Erythroblast (primary cell): ENCODE measurements around the gene C22orf15.

ENCODE experiments used
- DNase-seq, 2 experiments: peaks; one replicate each; lab custom pipeline; 2025; lab: John Stamatoyannopoulos, UW
- GATA1 ChIP-seq: IDR thresholded peaks from 2 replicates; pipeline ENCODE4 v1.6.1; 2011; ENCODE audit warnings: low read depth, mild to moderate bottlenecking, control low read depth, low read length, moderate library complexity
- POLR2A ChIP-seq: IDR thresholded peaks from 2 replicates; pipeline ENCODE4 v1.6.1; 2011; ENCODE audit warnings: mild to moderate bottlenecking, low read length

C22orf15 gene

GRCh38 chr22:23796461-23796860 is 33.7 kb downstream of the C22orf15 start:
- TF ChIP-seq POLR2A: no peak
- no peak for TF ChIP-seq GATA1
- no peak for DNase-seq

GRCh38 chr22:23800297-23801237 is 37.8 kb downstream of the C22orf15 start:
- TF ChIP-seq POLR2A (no peak), GATA1 (no peak)
- no peak for DNase-seq

DNA sequence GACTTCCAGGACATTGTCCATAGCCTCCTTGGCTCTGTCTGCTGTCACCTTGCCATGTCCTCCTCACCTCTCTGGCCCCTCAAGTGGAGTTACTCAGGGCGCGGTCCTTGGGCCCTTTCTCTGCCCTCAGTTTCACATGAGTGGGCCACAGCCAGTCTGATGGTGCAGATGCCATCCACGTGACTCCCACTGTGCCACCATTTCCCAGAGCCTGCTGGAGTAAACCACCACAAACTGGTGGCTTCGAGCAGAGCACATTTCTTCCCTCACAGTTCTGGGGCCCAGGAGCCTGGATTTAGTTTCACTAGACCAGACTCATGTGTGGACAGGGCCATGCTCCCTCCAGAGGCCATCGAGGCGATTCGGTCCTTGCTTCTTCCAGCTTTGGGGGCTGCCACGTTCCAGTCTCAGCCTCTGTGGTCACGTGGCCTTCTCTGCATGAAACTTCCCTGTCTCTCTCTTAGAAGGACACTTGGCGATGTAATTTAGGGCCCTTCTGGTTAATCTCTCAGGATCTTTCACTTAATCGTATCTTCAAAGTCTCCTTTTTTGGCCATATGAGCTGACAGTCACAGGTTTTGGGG is 38.5 kb downstream of the C22orf15 start:
- DNase-seq: no peak
- TF ChIP-seq POLR2A (no peak), GATA1 (no peak)

- TF ChIP-seq GATA1 (no peak), POLR2A (no peak)
- DNase-seq: no peak
Measured at GRCh38 chr22:23801886-23802377, 39.1 kb downstream of the C22orf15 start.

GRCh38 chr22:23803001-23803819 is 40.4 kb downstream of the C22orf15 start:
- TF ChIP-seq GATA1 (no peak), POLR2A (no peak)
- DNase-seq: no peak

DNA sequence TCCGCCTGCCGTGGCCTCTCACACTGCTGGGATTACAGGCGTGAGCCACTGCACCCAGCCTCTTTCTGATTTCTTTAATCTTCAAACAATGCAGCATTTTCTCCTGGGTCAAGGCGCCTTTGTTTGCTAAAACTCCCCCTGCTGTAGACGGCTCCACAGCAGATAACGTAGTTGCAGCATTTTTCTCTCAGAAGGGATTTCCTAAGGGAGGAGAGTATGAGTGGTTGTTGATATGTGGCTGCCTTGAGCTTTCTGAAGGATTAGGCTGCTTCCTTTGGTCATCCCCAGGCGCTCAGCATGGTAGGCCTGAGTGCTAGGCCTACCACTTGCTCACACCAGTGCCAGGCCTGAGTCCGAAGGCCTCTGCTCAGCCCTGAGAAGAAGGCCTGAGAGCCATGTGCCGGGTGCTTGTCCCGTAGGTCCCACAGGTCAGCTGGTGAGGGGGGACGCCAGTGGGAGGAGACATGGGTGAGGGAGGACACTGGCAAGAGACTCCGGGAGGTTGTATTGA is 42.0 kb downstream of the C22orf15 start:
- DNase-seq: no peak
- TF ChIP-seq GATA1 (no peak), POLR2A (no peak)

DNA sequence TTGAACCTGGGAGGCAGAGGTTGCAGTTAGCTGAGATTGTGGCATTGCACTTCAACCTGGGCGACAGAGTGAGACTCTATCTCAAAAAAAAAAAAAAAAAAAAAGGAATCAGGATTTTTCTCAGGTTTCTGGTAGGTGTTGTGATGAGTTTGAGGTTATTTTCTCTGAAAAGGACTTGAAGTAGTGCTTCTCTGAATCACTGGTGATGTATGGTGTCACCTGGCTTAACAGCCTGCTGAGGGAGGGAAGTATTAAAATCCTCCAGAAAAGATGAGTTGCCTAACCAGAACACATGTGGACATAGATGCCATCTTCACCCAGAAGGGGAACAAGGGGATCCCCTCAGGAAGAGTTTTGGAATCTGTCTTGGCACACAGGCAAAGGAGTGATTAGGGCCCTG is 44.0 kb downstream of the C22orf15 start:
- no peak for TF ChIP-seq POLR2A
- DNase-seq: no peak

DNA sequence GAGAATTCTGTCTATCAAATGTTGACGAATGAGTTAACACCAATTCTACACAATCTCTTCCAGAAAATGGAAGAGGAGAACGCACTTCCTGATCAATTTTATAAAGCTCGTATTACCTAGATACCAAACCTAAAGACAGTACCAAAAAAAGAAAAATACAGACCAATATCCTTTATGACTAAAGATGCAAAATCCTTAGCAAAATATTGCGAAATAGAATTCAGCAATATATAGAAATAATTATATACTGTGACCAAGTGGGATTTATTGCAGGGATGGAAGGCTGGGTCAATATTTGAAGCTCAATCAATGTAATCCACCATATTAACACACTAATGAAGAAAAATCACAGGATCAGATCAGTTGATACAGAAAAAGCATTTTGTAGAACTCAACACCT is 49.6 kb downstream of the C22orf15 start:
- TF ChIP-seq GATA1 (no peak), POLR2A (no peak)
- no peak for DNase-seq
